GM21529 (cell line): Measurements from ENCODE around the gene SNX17.
"Not testable (repeated sequence)": the region's sequence is repeated elsewhere in the genome, so short reads cannot be mapped to it uniquely, and the experiment has no call there.

ENCODE experiments used
- ATAC-seq: cut with Tn5 transposase; IDR thresholded peaks from one replicate; pipeline ENCODE4 v1.9.1; 2021; ENCODE audit not compliant: unreplicated experiment

The SNX17 gene, protein sequence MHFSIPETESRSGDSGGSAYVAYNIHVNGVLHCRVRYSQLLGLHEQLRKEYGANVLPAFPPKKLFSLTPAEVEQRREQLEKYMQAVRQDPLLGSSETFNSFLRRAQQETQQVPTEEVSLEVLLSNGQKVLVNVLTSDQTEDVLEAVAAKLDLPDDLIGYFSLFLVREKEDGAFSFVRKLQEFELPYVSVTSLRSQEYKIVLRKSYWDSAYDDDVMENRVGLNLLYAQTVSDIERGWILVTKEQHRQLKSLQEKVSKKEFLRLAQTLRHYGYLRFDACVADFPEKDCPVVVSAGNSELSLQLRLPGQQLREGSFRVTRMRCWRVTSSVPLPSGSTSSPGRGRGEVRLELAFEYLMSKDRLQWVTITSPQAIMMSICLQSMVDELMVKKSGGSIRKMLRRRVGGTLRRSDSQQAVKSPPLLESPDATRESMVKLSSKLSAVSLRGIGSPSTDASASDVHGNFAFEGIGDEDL

GRCh38 chr2:27370026-27370815 is at the start of gene SNX17, which contains the start of gene EIF2B4:
Gene SNX17, plus strand, starts transcription at chr2:27370616. Its CDS starts 128 bp downstream, at chr2:27370744.
Gene EIF2B4, minus strand, starts transcription at chr2:27370338. Its CDS starts 24 bp downstream, at chr2:27370314.
- peak; percentile 87 for ATAC-seq

DNA sequence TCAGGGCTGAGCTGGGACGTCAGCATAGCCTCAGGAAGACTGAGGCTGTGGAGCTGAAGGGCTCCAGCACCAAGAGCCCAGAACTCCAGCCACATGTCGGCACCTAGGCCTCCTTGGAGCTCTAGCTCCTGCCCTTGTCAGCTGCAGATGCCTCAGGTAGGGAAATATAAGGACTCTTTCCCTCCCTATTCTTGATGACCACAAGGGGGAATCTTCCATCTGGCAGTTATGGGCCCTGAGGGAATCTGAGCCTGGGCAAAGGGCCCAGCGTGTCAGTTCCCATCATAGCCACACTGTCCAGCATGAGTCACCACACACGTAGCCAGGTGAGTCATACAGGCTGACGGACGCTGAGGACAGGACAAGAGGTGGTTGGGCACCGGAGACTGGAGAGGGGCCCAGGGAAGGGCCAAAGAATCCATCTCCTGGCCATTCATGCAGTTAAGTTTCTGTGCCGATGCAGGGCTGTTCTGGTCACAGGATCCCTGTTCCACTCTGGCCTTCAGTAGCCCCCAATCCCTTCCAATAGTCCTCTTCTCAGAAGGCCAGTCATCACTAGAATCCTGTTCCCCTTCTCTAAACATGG is 49.4 kb upstream of the SNX17 start:
- no peak for ATAC-seq

DNA sequence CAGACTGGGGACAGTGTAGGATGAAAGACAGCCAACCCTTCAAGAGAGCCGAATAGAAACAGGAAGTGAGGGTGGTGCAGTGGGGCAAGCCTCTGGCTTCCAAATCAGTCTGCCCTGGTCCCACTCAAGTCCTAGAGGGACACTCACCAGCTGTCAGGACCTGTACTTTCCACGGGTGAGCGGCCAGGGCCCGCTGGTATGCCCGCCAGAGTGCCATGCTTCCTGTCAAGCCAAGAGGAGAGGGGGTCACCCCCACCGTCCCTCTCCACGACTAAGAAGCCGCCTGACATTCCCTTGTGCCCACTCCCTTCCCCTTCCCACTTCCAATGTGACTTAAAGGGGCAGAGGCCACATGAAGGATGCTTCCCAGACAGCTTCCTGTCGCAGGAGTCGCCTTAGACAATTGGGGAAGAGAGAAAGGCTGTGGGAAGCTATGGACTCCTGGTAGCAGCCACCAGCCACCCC is 48.1 kb upstream of the SNX17 start:
- peak; percentile 3 for ATAC-seq

GRCh38 chr2:27322766-27323595 is 47.4 kb upstream of the SNX17 start, which contains the start of gene MPV17:
Gene MPV17, minus strand, starts transcription at chr2:27323097. Its CDS starts 580 bp downstream, at chr2:27322517.
- peak; percentile 93 for ATAC-seq

DNA sequence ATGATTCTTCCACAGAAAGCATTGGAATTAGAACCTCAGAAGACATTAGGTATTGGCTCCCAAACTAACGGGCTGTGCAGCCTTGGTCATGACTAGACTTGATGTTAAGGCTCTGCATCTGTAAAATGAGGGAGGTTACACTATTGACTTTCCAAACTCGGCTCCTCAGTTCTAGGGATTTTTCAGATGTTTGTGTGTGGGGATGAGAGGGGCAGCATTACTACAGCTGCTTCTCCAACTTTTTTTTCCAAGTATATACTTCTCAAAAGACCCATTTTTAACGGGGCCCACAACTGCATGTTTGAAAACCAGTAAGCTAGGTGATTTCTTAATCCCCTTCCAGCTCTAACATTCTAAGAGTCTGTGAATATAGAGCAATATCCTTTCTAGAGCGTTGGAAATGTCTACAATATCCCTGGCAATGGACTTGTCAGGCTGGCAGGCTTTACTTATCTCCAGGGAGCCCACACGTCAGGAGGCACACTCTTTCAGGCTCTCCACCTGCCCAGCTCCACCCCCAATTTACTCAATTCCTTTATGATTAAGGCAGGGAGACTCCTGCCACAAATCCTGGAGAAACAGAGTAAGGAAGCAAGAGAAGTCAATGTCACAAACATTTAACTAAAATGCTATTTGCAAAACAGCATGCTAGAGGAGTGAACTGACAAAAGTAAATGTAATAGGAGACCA is 46.7 kb upstream of the SNX17 start:
- ATAC-seq, result no peak

GRCh38 chr2:27324720-27325119 is 45.7 kb upstream of the SNX17 start:
- ATAC-seq, result no peak

DNA sequence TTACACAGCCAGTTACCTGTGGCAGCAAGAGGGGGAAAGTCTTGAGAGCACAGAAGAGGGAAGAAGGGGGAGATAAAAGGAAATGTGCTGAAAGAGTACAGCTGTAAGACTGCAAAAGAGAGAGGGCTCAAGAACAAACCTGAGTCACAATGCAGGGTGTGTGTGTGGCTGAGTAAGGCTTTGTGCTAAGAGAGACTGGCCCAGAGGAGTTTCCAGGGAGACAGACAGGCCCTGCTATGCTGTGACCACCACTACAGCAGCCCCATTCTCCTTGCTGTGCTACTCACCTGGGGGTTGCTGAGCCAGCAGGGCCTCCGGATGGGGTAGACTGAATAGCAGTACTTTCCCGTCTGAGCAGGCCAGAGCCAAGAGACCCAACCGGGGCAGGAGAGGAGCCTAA is 35.1 kb upstream of the SNX17 start:
- ATAC-seq, result no peak

- no peak for ATAC-seq
These were observed 34.2 kb upstream of the SNX17 start for GRCh38 chr2:27336173-27336572.

- no peak for ATAC-seq
These were observed 22.8 kb upstream of the SNX17 start for GRCh38 chr2:27347641-27348040.

- no peak for ATAC-seq
These were observed 20.2 kb upstream of the SNX17 start for GRCh38 chr2:27350106-27350693.

- ATAC-seq, result no peak
These were observed 18.4 kb upstream of the SNX17 start for GRCh38 chr2:27351802-27352598.

DNA sequence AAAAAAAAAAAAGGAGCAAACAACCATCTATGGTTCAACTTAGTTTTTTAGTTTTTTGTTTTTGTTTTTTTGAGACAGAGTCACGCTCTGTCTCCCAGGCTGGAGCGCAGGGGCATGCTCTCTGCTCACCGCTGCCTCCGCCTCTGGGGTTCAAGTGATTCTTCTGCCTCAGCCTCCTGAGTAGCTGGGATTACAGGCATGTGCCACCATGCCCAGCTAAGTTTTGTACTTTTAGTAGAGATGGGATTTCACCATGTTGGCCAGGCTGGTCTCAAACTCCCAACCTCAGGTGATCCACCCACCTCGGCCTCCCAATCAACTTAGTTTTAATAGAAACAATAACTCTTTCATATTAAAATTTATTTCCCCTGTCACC is 17.0 kb upstream of the SNX17 start:
- ATAC-seq, result not testable (repeated sequence)

- ATAC-seq, result no peak
These were observed 16.4 kb upstream of the SNX17 start for GRCh38 chr2:27353762-27354596.

DNA sequence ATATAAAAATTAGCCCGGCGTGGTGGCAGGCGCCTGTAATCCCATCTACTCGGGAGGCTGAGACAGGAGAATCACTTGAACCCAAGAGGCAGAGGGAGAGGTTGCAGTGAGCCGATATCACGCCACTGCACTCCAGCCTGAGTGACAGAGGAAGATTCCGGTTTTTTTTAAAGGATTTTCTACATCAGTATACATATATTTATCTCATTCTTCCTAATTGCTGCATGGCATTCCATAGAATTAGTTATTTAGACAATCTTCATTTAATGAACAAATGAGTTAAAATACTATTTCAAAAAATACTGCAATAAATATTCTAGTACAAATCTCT is 15.9 kb upstream of the SNX17 start:
- ATAC-seq, result no peak

- ATAC-seq, result peak; percentile 38
These were observed 14.4 kb upstream of the SNX17 start for GRCh38 chr2:27356056-27356381.

- peak; percentile 81 for ATAC-seq
These were observed 13.8 kb upstream of the SNX17 start, which contains the start of gene GTF3C2 for GRCh38 chr2:27356382-27357181. Gene GTF3C2, minus strand, starts transcription at chr2:27356764. Its CDS starts 13,210 bp downstream, at chr2:27343554.
